ENCODE data around the gene PARD6G. TPM values are rescaled to one million over a fixed set of nuclear protein-coding genes. Genes with fewer than 3 reads are reported as not detected.
A peak's percentile ranks its signal among the peaks of the same experiment; 100 is the strongest.

Gene PARD6G
- total and polyA plus RNA-seq, 7 experiments from 2014 or later: 0.07 to 0.16 (median 0.09) TPM; not detected in 3

DNA sequence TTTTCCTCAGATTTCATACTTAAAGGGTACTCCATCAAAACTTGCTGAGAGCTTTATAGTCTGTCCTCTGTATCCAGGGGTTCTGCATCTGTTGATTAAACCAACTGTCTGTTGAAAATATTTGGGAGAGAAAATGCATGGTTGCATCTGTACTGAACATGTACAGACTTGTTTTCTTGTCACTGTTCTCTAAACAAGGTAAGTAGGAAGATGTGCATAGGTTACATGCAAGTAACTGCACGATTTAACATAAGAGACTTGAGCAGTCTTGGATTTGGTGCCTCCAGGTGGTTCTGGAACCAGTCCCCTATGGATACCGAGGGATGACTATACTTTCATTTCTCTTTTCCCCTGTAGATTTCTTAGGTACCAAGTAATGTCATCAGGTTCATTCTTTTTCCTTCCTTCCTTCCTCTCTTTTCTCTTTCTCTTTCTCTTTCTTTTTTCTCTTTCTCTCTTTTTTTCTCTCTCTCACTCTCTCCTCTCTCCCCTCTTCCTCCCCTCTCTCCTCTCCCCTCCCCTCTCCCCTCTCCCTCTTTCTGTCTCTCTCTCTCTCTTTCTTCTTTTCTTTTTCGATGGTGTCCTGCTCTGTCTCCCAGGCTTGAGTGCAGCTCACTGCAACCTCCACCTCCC is 115.0 kb downstream of the PARD6G start:
- H3K4me3 ChIP-seq (ENCODE audit: low read length): no peak overlapping the region
- intact Hi-C loops (cut with micrococcal nuclease): loop anchor here in 1 of 2 donors (2.0 kb wide), 1 partner anchor 23 kb away; the partner anchor contains the start of gene ADNP2
- H3K27ac ChIP-seq (ENCODE audit: low read depth, low read length): no peak overlapping the region
- Mint-ChIP-seq H3K36me3 (peaks cover 17 to 65% (median 49%) of the 10 kb centered on the region in 5 donors), H3K4me3 (peak overlapping the region in 1 of 10 donors; percentile 23), H3K27me3 (no peaks in the 10 kb centered on the region), H3K4me1 (peaks cover 12 to 41% (median 34%) of the 10 kb centered on the region in 7 donors), H3K27ac (peak overlapping the region in 2 of 9 donors; percentile 29 to 47), H3K9me3 (peaks cover 0 to 2% (median 0%) of the 10 kb centered on the region in 11 donors)
- DNase-seq (no peak), ATAC-seq (no peak)
- no peaks in the 10 kb centered on the region for H3K4me1 ChIP-seq (ENCODE audit: control insufficient read depth in 2 of 2, insufficient read depth in 2 of 2, low read length in 2 of 2)
- ChIA-PET CTCF (no interaction called here), POLR2A (no interaction called here)
- H3K27me3 ChIP-seq (ENCODE audit: control insufficient read depth in 2 of 2, insufficient read depth in 2 of 2, low read length in 2 of 2): no peaks in the 10 kb centered on the region
- peaks cover 3 to 43% (median 4%) of the 10 kb centered on the region in 3 experiments for H3K36me3 ChIP-seq (ENCODE audit: control insufficient read depth in 2 of 3, insufficient read depth in 3 of 3, low read length in 3 of 3)
- no peaks in the 10 kb centered on the region for H3K9me3 ChIP-seq (ENCODE audit: control insufficient read depth in 2 of 3, low read length in 3 of 3)

GRCh38 chr18:80130555-80130954 is 116.8 kb downstream of the PARD6G start:
- H3K27ac Mint-ChIP-seq: peak overlapping the region in 1 of 9 donors; percentile 43
- peaks cover 0 to 6% (median 0%) of the 10 kb centered on the region in 11 donors for H3K9me3 Mint-ChIP-seq
- peaks cover 0 to 25% (median 4%) of the 10 kb centered on the region in 3 experiments for H3K36me3 ChIP-seq (ENCODE audit: control insufficient read depth in 2 of 3, insufficient read depth in 3 of 3, low read length in 3 of 3)
- H3K27me3 Mint-ChIP-seq: no peaks in the 10 kb centered on the region
- no peak overlapping the region for H3K4me3 Mint-ChIP-seq
- H3K9me3 ChIP-seq (ENCODE audit: control insufficient read depth in 2 of 3, low read length in 3 of 3): no peaks in the 10 kb centered on the region
- H3K4me1 ChIP-seq (ENCODE audit: control insufficient read depth in 2 of 2, insufficient read depth in 2 of 2, low read length in 2 of 2): peaks cover 5 to 6% of the 10 kb centered on the region in 2 donors
- H3K36me3 Mint-ChIP-seq: peaks cover 9 to 63% (median 50%) of the 10 kb centered on the region in 5 donors
- no peak overlapping the region for H3K4me3 ChIP-seq (ENCODE audit: low read length)
- no peak overlapping the region for H3K27ac ChIP-seq (ENCODE audit: low read depth, low read length)
- ChIA-PET CTCF (no interaction called here), POLR2A (no interaction called here)
- H3K4me1 Mint-ChIP-seq: peaks cover 22 to 57% (median 50%) of the 10 kb centered on the region in 7 donors
- no peaks in the 10 kb centered on the region for H3K27me3 ChIP-seq (ENCODE audit: control insufficient read depth in 2 of 2, insufficient read depth in 2 of 2, low read length in 2 of 2)
- ATAC-seq: no peak
- intact Hi-C loops (cut with micrococcal nuclease): no loop called here
- DNase-seq: no peak

- no peak for ATAC-seq
- Mint-ChIP-seq H3K27ac (peak overlapping the region in 2 of 9 donors; percentile 7 to 28), H3K4me3 (no peak overlapping the region), H3K4me1 (peaks cover 22 to 57% (median 50%) of the 10 kb centered on the region in 7 donors), H3K27me3 (no peaks in the 10 kb centered on the region), H3K9me3 (peaks cover 0 to 6% (median 0%) of the 10 kb centered on the region in 11 donors), H3K36me3 (peaks cover 7 to 58% (median 43%) of the 10 kb centered on the region in 5 donors)
- Histone ChIP-seq H3K27me3 (ENCODE audit: control insufficient read depth in 2 of 2, insufficient read depth in 2 of 2, low read length in 2 of 2) (no peaks in the 10 kb centered on the region), H3K9me3 (ENCODE audit: control insufficient read depth in 2 of 3, low read length in 3 of 3) (no peaks in the 10 kb centered on the region), H3K4me3 (ENCODE audit: low read length) (no peak overlapping the region), H3K4me1 (ENCODE audit: control insufficient read depth in 2 of 2, insufficient read depth in 2 of 2, low read length in 2 of 2) (peaks cover 5 to 6% of the 10 kb centered on the region in 2 donors), H3K27ac (ENCODE audit: low read depth, low read length) (no peak overlapping the region), H3K36me3 (ENCODE audit: control insufficient read depth in 2 of 3, insufficient read depth in 3 of 3, low read length in 3 of 3) (peaks cover 0 to 18% (median 4%) of the 10 kb centered on the region in 3 experiments)
- ChIA-PET POLR2A (no interaction called here), CTCF (no interaction called here)
- intact Hi-C loops (cut with micrococcal nuclease): no loop called here
- DNase-seq: no peak
Observed at GRCh38 chr18:80129672-80130367, 117.5 kb downstream of the PARD6G start.

DNA sequence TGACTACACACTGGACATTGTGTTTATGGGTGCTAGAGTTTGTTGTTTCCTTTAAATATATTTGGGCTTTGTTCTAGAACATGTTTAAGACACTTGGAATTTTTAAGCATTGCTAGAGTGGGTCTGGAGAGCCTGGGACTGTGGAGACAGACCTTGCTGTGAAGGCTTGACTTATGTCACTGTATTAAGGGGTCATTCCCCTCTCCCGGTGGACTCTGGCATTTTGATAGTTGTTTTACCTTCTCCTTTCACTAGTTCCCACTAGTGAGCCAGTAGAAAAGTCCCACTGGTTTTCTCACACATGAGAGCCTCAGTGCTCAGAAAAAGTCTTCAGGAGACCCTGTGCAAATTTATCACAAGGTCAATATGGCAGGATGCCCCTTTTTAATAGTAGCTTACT is 119.7 kb downstream of the PARD6G start:
- H3K27ac Mint-ChIP-seq: peak overlapping the region in 1 of 9 donors; percentile 28
- no peaks in the 10 kb centered on the region for H3K27me3 Mint-ChIP-seq
- H3K27me3 ChIP-seq (ENCODE audit: control insufficient read depth in 2 of 2, insufficient read depth in 2 of 2, low read length in 2 of 2): no peaks in the 10 kb centered on the region
- H3K9me3 Mint-ChIP-seq: peaks cover 0 to 6% (median 0%) of the 10 kb centered on the region in 11 donors
- no peak overlapping the region for H3K27ac ChIP-seq (ENCODE audit: low read depth, low read length)
- H3K36me3 ChIP-seq (ENCODE audit: control insufficient read depth in 2 of 3, insufficient read depth in 3 of 3, low read length in 3 of 3): peaks cover 0 to 4% (median 0%) of the 10 kb centered on the region in 3 experiments
- no peaks in the 10 kb centered on the region for H3K9me3 ChIP-seq (ENCODE audit: control insufficient read depth in 2 of 3, low read length in 3 of 3)
- H3K36me3 Mint-ChIP-seq: peaks cover 3 to 55% (median 30%) of the 10 kb centered on the region in 5 donors
- DNase-seq: no peak
- POLR2A ChIA-PET: no interaction called here
- CTCF ChIA-PET: no interaction called here
- H3K4me3 ChIP-seq (ENCODE audit: low read length): no peak overlapping the region
- intact Hi-C loops (cut with micrococcal nuclease): no loop called here
- H3K4me1 Mint-ChIP-seq: peaks cover 22 to 65% (median 59%) of the 10 kb centered on the region in 7 donors
- H3K4me1 ChIP-seq (ENCODE audit: control insufficient read depth in 2 of 2, insufficient read depth in 2 of 2, low read length in 2 of 2): peaks cover 5 to 6% of the 10 kb centered on the region in 2 donors
- H3K4me3 Mint-ChIP-seq: peak overlapping the region in 4 of 10 donors; percentile 7 to 62 (median 18)
- ATAC-seq: no peak

- H3K4me1 ChIP-seq (ENCODE audit: control insufficient read depth in 2 of 2, insufficient read depth in 2 of 2, low read length in 2 of 2): peaks cover 5 to 6% of the 10 kb centered on the region in 2 donors
- no peaks in the 10 kb centered on the region for H3K27me3 Mint-ChIP-seq
- H3K27ac Mint-ChIP-seq: peak overlapping the region in 4 of 9 donors; percentile 60 to 89 (median 76)
- peak in 5 of 9 donors; percentile 18 to 43 (median 31) for DNase-seq
- intact Hi-C loops (cut with micrococcal nuclease): no loop called here
- H3K4me3 Mint-ChIP-seq: peak overlapping the region in 8 of 10 donors; percentile 3 to 64 (median 43)
- peaks cover 0 to 6% (median 0%) of the 10 kb centered on the region in 11 donors for H3K9me3 Mint-ChIP-seq
- peak; percentile 60 for ATAC-seq
- POLR2A ChIA-PET: no interaction called here
- H3K27me3 ChIP-seq (ENCODE audit: control insufficient read depth in 2 of 2, insufficient read depth in 2 of 2, low read length in 2 of 2): no peaks in the 10 kb centered on the region
- peaks cover 3 to 58% (median 32%) of the 10 kb centered on the region in 5 donors for H3K36me3 Mint-ChIP-seq
- no peak overlapping the region for H3K27ac ChIP-seq (ENCODE audit: low read depth, low read length)
- no peaks in the 10 kb centered on the region for H3K9me3 ChIP-seq (ENCODE audit: control insufficient read depth in 2 of 3, low read length in 3 of 3)
- peaks cover 26 to 65% (median 59%) of the 10 kb centered on the region in 7 donors for H3K4me1 Mint-ChIP-seq
- peaks cover 0 to 4% (median 0%) of the 10 kb centered on the region in 3 experiments for H3K36me3 ChIP-seq (ENCODE audit: control insufficient read depth in 2 of 3, insufficient read depth in 3 of 3, low read length in 3 of 3)
- CTCF ChIA-PET: no interaction called here
- no peak overlapping the region for H3K4me3 ChIP-seq (ENCODE audit: low read length)
Observed at GRCh38 chr18:80126797-80127196, 120.5 kb downstream of the PARD6G start.

- H3K4me3 Mint-ChIP-seq: no peak overlapping the region
- Histone ChIP-seq H3K4me1 (ENCODE audit: control insufficient read depth in 2 of 2, insufficient read depth in 2 of 2, low read length in 2 of 2) (peaks cover 5 to 6% of the 10 kb centered on the region in 2 donors), H3K4me3 (ENCODE audit: low read length) (no peak overlapping the region), H3K36me3 (ENCODE audit: control insufficient read depth in 2 of 3, insufficient read depth in 3 of 3, low read length in 3 of 3) (peaks cover 0 to 14% (median 0%) of the 10 kb centered on the region in 3 experiments), H3K27me3 (ENCODE audit: control insufficient read depth in 2 of 2, insufficient read depth in 2 of 2, low read length in 2 of 2) (no peaks in the 10 kb centered on the region), H3K9me3 (ENCODE audit: control insufficient read depth in 2 of 3, low read length in 3 of 3) (no peaks in the 10 kb centered on the region), H3K27ac (ENCODE audit: low read depth, low read length) (no peak overlapping the region)
- peaks cover 0 to 6% (median 0%) of the 10 kb centered on the region in 11 donors for H3K9me3 Mint-ChIP-seq
- peaks cover 18 to 53% (median 47%) of the 10 kb centered on the region in 7 donors for H3K4me1 Mint-ChIP-seq
- ChIA-PET CTCF (interaction anchor here (0.6 kb wide), 1 partner anchor 283 kb away, joined by 3 read pairs; no protein-coding TSS in a partner anchor), POLR2A (no interaction called here)
- intact Hi-C loops (cut with micrococcal nuclease): no loop called here
- DNase-seq: no peak
- ATAC-seq: no peak
- no peak overlapping the region for H3K27ac Mint-ChIP-seq
- H3K36me3 Mint-ChIP-seq: peaks cover 0 to 63% (median 46%) of the 10 kb centered on the region in 5 donors
- no peaks in the 10 kb centered on the region for H3K27me3 Mint-ChIP-seq
Observed at GRCh38 chr18:80124131-80124530, 123.2 kb downstream of the PARD6G start.
